Motor neuron (in vitro differentiated cells): Measurements from ENCODE around the gene PARP16. TPM values are rescaled to one million over a fixed set of nuclear protein-coding genes. Genes with fewer than 3 reads are reported as not detected.

ENCODE experiments used
- ATAC-seq, 8 experiments: fragments of 200-7000 bp; cut with Tn5 transposase; replicated peaks in 6 of 8; 2 replicates each; pipeline ENCODE4 v1.8.0; 2021; ENCODE audit warnings: mild to moderate bottlenecking in 8 of 8, moderate library complexity in 8 of 8
- H3K27ac ChIP-seq, 2 donors: fragments of 250-450 bp; sonication (Bioruptor Pico); 2 replicates each; pipeline ENCODE4 v1.9.0; 2021; ENCODE audit warnings: antibody characterized with exemption in 2 of 2, mild to moderate bottlenecking in 2 of 2, moderate library complexity in 1 of 2
- H3K4me1 ChIP-seq, 2 donors: fragments of 250-450 bp; sonication (Bioruptor Pico); replicated peaks in 1 of 2; 2 replicates each; pipeline ENCODE4 v1.6.1; 2021; ENCODE audit warnings: antibody characterized with exemption in 2 of 2, mild to moderate bottlenecking in 2 of 2, moderate library complexity in 1 of 2
- H3K4me3 ChIP-seq, 5 donors: fragments of 250-450 bp; sonication (Bioruptor Pico); 2 replicates each; pipeline ENCODE4 v1.9.0; 2021; ENCODE audit warnings: antibody characterized with exemption in 5 of 5, mild to moderate bottlenecking in 5 of 5, moderate library complexity in 4 of 5
- WGBS, 10 experiments: fragments of 450-650 bp; shearing (Covaris generic); methylation state at CpG; one replicate each; pipeline ENCODE4 v1.0.0; 2022; 5-methylcytosine and 5-hydroxymethylcytosine counted together
- in situ Hi-C, 9 experiments: fragments of 400-800 bp; cut with MboI; loops; one replicate each; pipeline ENCODE4 v1.15.0; 2021; ENCODE audit warnings: low sequenced_read_pairs in 9 of 9, low pct_unique_long_range_greater_than_20kb in 2 of 9; ENCODE audit not compliant: unreplicated experiment in 9 of 9
- total RNA-seq, 8 experiments: library from RNA; unstranded; fragments of 300-600 nt; gene quantifications; 2 replicates each; pipeline versions ENCODE4 v1.2.3 to v1.2.4, GENCODE V29; 2022

Gene PARP16
- total RNA-seq, 8 experiments from 2014 or later = 2.7 to 15.3 (median 6.7) TPM

DNA sequence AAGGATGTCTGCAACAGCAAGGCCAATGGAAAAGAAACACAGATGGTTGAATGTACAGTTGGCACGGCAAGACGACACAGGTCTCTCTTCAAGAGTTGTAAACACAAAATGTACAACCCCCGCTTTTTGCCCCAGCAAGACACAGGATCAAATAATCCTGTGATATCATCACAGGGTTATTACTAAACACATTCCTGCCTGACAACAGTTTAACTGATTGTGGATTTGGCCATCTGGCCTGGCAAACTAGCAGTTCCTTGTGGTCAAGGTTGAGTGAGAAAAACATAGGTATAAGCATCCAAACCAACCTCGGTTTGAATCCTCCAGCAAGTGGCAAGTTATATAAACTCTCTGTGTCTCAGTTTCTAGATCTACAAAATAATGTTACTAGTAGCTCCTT lies 23.4 kb downstream of the PARP16 start:
- H3K4me3 ChIP-seq = no peak overlapping the region
- H3K4me1 ChIP-seq = peaks cover 0 to 5% of the 10 kb centered on the region in 2 donors
- WGBS, 10 experiments = 79 to 100% (median 95%) methylated on average over 1 to 4 of the region's 4 CpGs; no CpG with 5 or more reads in 3 of the 10 experiments
- ATAC-seq = no peak
- in situ Hi-C loops = loop anchor here in 1 of 9 experiments (10.0 kb wide), 1 partner anchor 69 kb away; no protein-coding TSS in a partner anchor
- H3K27ac ChIP-seq = no peak overlapping the region

DNA sequence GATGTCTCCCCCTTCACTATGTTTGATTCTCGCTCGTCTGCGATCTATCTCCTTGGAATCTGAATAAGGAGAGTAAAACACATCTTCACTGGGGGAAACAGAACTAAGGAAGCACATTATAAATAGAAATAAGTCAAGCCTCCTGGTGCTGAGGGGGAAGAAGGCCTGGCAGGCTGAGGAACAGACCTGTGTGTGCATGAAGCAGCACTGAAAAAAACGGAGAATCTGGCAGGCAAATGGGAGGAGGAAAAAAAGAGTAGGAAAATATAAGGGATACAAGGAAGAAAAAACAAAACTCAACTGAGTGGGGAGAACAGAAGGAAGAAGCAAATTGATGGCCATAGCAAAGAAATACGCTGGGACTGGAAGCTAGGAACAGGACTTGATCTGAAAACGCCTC lies 25.7 kb downstream of the PARP16 start:
- Histone ChIP-seq H3K4me3 (no peak overlapping the region), H3K27ac (no peak overlapping the region), H3K4me1 (peaks cover 0 to 5% of the 10 kb centered on the region in 2 donors)
- 70 to 100% (median 90%) methylated on average over 2 to 6 of the region's 6 CpGs; no CpG with 5 or more reads in 1 of the 10 experiments for WGBS, 10 experiments
- in situ Hi-C loops = loop anchor here in 1 of 9 experiments (10.0 kb wide), 1 partner anchor 66 kb away; no protein-coding TSS in a partner anchor
- no peak for ATAC-seq

DNA sequence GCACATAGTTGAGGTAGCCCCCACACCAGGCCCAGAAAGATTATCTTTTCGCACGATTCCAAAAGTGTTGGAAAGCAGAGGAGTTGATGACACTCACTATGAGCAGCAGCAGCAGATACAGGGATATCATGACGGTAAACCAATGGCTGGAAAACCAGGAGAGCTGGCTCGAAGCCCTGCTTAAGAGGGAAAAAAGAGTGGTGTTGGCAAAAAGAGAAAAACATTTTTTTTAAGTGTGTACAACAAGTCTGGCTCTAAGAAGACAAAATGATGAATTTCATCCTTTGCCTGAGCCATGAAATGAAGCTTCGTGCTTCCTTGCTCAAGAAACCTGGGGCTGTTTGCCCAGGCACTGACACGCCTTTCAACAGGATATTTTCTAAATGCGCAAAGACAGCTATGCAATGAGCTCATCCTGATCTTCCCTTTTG lies 27.3 kb downstream of the PARP16 start:
- ATAC-seq = peak in 3 of 8 experiments; percentile 48 to 87 (median 70)
- 0 to 100% (median 70%) methylated on average over 1 to 6 of the region's 7 CpGs; no CpG with 5 or more reads in 1 of the 10 experiments for whole genome bisulfite sequencing, 10 experiments

DNA sequence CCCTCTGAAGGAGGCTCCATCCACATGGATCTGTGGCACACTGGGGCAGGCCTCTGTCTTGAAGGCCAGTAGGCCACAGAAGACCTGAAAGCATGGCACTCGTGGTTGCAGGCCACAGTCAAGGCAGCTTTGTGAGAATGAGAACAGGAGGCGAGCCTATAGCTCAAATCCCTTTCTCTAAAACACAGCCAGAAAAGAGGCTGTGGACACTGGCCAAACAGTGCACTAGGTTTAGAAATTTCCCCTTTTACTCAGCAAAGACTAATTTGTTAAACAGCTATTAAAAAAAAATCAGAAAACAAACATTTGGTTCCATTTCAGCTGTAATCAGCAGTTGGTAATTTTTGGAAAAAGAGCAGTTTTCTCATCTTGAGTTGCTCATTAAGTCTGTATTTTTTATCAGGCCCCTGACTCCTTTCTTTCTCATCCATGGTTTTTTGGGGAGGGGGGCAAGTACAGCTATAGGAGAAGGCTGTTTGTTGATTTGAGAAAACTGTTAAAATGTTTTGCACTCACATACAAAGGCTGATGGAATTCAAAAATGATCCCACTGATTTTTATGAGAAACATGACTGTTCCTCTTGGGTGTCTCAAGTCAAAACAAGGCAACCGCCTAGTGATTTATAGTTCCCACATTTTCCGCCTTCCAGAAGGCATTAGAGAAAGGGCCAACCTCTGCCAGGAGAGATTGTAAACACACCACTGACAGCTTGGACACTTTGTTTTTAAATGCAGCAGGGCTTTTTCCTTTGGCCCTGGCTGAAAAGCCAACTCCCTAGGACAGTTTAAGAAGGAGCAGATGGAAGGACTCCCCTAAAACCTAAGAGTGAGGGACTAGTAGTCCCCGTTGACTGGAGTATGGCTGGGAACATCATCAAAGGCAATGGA lies 28.1 kb downstream of the PARP16 start:
- Histone ChIP-seq H3K4me3 (no peak overlapping the region), H3K27ac (peak overlapping the region in 1 of 2 donors; percentile 47), H3K4me1 (peaks cover 6 to 22% of the 10 kb centered on the region in 2 donors)
- in situ Hi-C loops = no loop called here
- ATAC-seq = peak in 1 of 8 experiments; percentile 54
- WGBS, 10 experiments = 7 to 82% (median 50%) methylated on average over 1 to 4 of the region's 5 CpGs; no CpG with 5 or more reads in 3 of the 10 experiments

More for the DNA sequence above, 27.3 kb downstream of the PARP16 start:
- peaks cover 6 to 19% of the 10 kb centered on the region in 2 donors for H3K4me1 ChIP-seq
- no peak overlapping the region for H3K4me3 ChIP-seq
- no peak overlapping the region for H3K27ac ChIP-seq
- in situ Hi-C loops = no loop called here

DNA sequence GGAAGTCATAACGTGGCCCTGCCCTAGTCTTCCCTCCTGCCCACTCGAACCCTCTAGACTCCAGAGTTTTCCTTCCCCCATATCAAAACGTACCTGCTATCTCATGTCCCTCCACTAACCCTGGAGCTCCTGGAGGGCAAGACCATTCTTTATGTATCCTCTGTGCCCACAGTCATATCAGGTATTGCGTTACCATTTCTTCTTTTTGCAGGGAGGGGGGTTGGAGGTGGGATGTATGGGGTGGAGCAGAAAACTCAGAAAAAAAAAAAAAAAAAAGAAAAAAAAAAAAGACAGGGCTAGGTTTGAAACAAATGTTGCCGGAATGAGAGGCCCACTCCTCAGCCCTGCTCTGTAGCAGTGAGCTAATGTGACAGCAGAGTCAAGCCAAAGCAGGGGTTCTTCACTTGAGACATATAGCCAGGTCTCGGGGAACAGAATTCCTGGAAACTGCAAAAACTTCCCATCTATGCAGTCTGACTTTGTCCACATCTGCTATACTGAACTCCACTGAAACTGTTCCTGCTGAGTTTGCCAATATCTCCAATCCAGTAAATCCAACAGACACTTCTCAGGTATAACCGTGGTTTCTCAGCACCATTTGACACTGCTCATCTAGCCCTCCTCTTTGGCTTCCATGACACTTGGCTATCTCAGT lies 31.1 kb downstream of the PARP16 start:
- in situ Hi-C loops = no loop called here
- ATAC-seq = no peak
- Histone ChIP-seq H3K4me3 (no peak overlapping the region), H3K27ac (no peak overlapping the region), H3K4me1 (peaks cover 6 to 22% of the 10 kb centered on the region in 2 donors)
- 67 to 100% (median 95%) methylated on average over 1 to 5 of the region's 7 CpGs; no CpG with 5 or more reads in 2 of the 10 experiments for WGBS, 10 experiments

DNA sequence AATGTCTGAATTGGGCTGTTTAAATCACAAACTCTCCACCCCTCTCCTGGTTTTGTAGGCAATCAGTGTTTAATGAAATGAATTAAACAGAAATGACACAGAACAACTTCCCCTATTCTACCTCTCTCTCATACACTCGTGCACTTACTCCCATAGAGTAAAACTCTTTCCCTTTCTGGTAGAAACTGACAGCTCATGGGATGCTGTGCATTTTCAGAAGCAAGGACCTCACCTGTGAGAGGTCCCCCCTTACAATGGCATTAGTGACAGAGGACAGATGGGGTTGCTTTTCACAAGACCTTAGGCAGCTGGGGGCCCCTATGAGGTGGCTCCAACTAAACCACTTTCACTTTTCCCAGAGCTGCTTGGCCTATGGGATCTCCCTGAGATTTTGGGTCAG lies 31.9 kb downstream of the PARP16 start:
- peak in 2 of 8 experiments; percentile 3 to 16 for ATAC-seq
- in situ Hi-C loops = no loop called here
- Histone ChIP-seq H3K4me1 (peaks cover 6 to 22% of the 10 kb centered on the region in 2 donors), H3K27ac (no peak overlapping the region), H3K4me3 (no peak overlapping the region)
- WGBS, 10 experiments = 40 to 100% (median 60%) methylated on average over 1 of the region's 1 CpG; no CpG with 5 or more reads in 5 of the 10 experiments

DNA sequence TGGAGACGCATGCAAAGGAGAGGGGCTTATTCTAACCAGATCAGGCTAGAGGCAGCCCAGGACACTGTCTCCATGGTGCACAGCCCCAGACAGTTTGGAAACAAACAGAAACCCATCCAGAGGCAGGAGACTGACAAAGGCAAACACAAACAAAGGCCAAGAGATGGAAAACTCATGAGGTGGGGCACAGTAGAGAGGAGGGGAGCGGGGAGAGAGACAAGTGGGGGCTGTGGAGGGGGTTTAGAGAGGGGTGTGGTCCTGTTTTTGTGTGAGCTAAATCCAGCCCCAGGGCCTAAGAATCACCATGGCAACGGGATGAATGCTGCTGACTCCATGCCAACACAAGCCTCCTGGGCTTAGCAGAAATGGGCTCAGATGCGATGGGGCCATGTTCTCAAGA lies 32.3 kb downstream of the PARP16 start:
- WGBS, 10 experiments = 0 to 60% (median 33%) methylated on average over 1 of the region's 4 CpGs; no CpG with 5 or more reads in 7 of the 10 experiments
- no peak overlapping the region for H3K4me3 ChIP-seq
- peak; percentile 47 to 96 (median 86) for ATAC-seq
- H3K4me1 ChIP-seq = peaks cover 6 to 26% of the 10 kb centered on the region in 2 donors
- in situ Hi-C loops = no loop called here
- H3K27ac ChIP-seq = peak overlapping the region in 1 of 2 donors; percentile 30

DNA sequence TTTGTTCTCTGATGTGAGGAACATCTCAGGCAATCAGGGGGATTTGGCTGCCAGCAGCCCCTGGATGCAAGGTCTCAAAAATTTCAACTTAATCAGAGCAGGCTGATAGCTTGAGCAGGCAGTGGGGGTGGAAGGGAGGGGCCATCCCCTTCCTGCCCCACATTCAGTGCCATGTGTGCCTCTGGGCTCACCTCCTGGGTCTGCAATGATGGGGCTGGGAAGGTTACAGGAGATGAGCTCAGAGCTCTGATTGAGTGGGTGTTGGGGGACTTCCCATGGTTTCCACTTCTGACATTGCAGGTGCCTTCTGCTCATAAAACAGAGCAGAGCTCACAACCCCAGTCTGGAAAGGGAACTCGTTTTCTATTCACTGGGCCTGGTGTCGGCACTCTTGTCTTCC lies 37.0 kb downstream of the PARP16 start:
- no peak for ATAC-seq
- Histone ChIP-seq H3K4me3 (no peak overlapping the region), H3K27ac (no peak overlapping the region), H3K4me1 (peaks cover 6 to 35% of the 10 kb centered on the region in 2 donors)
- 80 to 100% (median 90%) methylated on average over 1 of the region's 2 CpGs; no CpG with 5 or more reads in 6 of the 10 experiments for WGBS, 10 experiments
- in situ Hi-C loops = no loop called here

DNA sequence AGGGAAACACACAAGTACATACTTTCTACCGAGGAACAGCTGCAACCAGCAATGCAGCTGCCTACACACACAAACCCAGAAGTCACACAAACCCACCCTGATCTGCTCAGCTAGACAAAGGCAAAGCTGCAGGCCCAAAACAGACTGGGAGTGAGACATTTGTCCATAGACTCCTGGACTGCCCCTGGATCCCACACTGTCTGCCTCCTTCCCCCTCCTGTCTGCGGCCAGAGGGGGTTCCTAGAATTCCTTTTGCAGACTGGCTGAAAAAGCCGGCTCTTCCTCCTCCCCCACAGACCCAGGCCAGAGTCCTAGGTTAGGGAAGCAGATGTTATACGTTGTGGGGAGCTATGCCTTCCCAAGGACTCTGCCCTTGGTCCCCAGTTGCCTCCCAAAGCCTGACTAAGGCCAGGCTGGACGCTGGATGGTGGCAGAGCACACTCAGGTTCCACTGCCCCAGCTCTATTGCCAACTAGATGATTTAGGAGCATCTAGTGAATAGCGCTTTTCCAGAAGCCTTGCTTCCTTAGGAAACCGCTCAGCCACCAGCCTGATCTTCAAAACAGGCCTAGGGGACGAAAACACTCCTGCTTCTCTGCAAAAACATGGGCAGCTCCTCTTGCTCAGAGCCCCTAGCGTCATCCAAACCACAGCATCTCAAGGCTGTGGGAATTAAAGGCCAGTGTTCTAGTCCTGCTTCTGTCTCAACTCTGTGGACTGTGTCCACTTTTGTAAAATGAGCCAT lies 38.0 kb downstream of the PARP16 start:
- ATAC-seq = peak in 1 of 8 experiments; percentile 4

DNA sequence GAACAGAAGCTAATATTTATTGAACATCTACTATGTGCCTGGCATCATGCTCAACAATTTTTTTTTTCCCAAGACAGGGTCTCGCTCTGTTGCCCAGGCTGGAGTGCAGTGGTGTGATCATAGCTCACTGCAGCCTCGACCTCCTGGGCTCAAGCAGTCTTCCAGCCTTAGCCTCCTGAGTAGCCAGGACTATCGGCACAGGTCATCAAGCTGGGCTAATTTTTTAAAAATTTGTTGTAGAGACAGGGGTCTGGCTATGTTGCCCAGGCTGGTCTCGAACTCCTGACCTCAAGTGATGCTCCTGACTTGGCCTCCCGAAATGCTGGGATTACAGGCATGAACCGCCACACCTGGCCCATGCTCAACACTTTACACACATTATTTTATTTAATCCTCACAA lies 39.7 kb downstream of the PARP16 start:
- 57 to 100% (median 83%) methylated on average over 1 to 5 of the region's 6 CpGs; no CpG with 5 or more reads in 3 of the 10 experiments for WGBS, 10 experiments
- H3K27ac ChIP-seq = no peak overlapping the region
- in situ Hi-C loops = no loop called here

More for the DNA sequence above, 38.0 kb downstream of the PARP16 start:
- H3K4me3 ChIP-seq = no peak overlapping the region
- H3K27ac ChIP-seq = peak overlapping the region in 1 of 2 donors; percentile 33
- in situ Hi-C loops = no loop called here
- WGBS, 10 experiments = 33 to 100% (median 66%) methylated on average over 1 to 4 of the region's 9 CpGs; no CpG with 5 or more reads in 3 of the 10 experiments
- peaks cover 5 to 29% of the 10 kb centered on the region in 2 donors for H3K4me1 ChIP-seq

DNA sequence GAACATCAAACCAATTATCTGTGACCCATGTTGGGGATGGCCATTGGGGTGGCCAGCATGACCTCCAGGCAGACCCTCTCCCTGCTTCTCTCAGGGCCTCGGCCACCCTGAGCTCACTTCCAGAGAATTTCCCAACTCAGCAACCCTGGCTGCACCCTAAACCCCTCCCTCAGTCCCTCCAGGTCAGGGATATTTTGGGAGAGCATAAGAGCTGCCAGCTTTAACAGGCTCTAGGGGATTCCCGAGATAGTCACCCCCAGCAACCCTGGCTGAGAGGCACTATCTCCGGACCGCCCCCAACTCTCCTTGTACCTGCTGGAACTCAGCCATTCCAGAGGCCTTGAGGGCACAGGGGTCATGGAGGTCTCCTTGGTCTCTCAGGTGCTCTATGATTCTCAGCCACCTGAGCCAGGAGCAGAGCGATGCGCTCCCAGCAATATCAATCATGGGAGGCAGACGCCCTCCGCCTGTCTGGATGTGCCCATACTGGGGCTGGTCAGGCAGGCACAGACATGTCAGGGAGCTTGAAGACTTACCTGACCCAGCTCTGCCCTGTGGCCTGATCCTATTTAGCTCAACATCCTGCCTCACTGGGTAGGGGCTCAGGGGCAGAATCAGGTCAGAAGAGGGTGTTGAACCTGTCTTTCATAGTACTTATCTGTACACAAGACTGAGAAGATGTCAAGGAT lies 40.5 kb downstream of the PARP16 start:
- ATAC-seq = no peak
- in situ Hi-C loops = no loop called here
- Histone ChIP-seq H3K4me1 (peaks cover 5 to 29% of the 10 kb centered on the region in 2 donors), H3K4me3 (no peak overlapping the region), H3K27ac (peak overlapping the region; percentile 10 to 88)
- 80 to 100% (median 88%) methylated on average over 2 to 5 of the region's 8 CpGs; no CpG with 5 or more reads in 7 of the 10 experiments for WGBS, 10 experiments

More for the DNA sequence above, 39.7 kb downstream of the PARP16 start:
- Histone ChIP-seq H3K4me1 (peaks cover 5 to 29% of the 10 kb centered on the region in 2 donors), H3K4me3 (no peak overlapping the region)
- ATAC-seq = no peak
